Esophagus squamous epithelium (tissue), 4 donors: Measurements from ENCODE around the gene KRTAP10-7.

ENCODE experiments used
- CTCF ChIP-seq, 6 experiments: fragments of 450-650 bp in 4 of 6; fragments of 200-600 bp in 2 of 6; sonication (generic) in 2 of 6; IDR thresholded peaks; one replicate each; pipeline ENCODE4 v1.5.1; 2016 to 2019; ENCODE audit warnings: antibody characterized with exemption in 6 of 6, mild to moderate bottlenecking in 4 of 6, moderate library complexity in 4 of 6
- POLR2A ChIP-seq, 4 donors: fragments of 450-650 bp; IDR thresholded peaks; one replicate each; pipeline ENCODE4 v1.6.1; 2017; ENCODE audit warnings: antibody characterized with exemption in 4 of 4, mild to moderate bottlenecking in 4 of 4, moderate library complexity in 3 of 4

- TF ChIP-seq POLR2A (IDR thresholded peaks at IDR 0.05) (no peak), CTCF (IDR thresholded peaks at IDR 0.05) (no peak)
Observed at GRCh38 chr21:44566403-44566802, 34.0 kb upstream of the KRTAP10-7 start.
